Right ventricle myocardium superior (tissue), 1 donor: ENCODE measurements around the gene KHDC1L. TPM values are rescaled to one million over a fixed set of nuclear protein-coding genes. Genes with fewer than 3 reads are reported as not detected.

Experiments used
- total RNA-seq: library from RNA; stranded (reverse); fragmentation: NEBNext Ultra II Directional; extraction: Animal tissue kit (Norgen Biotek cat#: 25700); gene quantifications from one replicate; pipeline ENCODE4 v1.2.1, GENCODE V29; 2021
- donor health status: DM: no; HTN: yes; CAD: no; lungs with severe emphysema.

Gene KHDC1L
- total RNA-seq, 1 donor from 2014 or later: not detected

Other genes with a start within 250 kb of the KHDC1L start
- 2.0 TPM for gene KHDC1, start 37.7 kb upstream of the KHDC1L start, total RNA-seq
- gene DPPA5, start 128.8 kb upstream of the KHDC1L start, total RNA-seq: not detected
- not detected for gene KHDC3L, start 137.2 kb upstream of the KHDC1L start, total RNA-seq
- gene OOEP, start 144.4 kb upstream of the KHDC1L start, total RNA-seq: not detected
- gene DDX43, start 169.3 kb upstream of the KHDC1L start, total RNA-seq: 0.62 TPM
- gene CGAS, start 226.8 kb upstream of the KHDC1L start, total RNA-seq: 0.81 TPM
- gene MTO1, start 236.2 kb upstream of the KHDC1L start, total RNA-seq: 24.9 TPM